Measurements from ENCODE around the gene EPB41L2.

The EPB41L2 gene

GRCh38 chr6:131068165-131068564 is 5.1 kb upstream of the EPB41L2 start:
- TF ChIP-seq CTCF (conservative IDR thresholded peaks at IDR 0.05), result no peak
- H3K27ac ChIP-seq, result no peak overlapping the region

- H3K27ac ChIP-seq, result no peak overlapping the region
- no peak for TF ChIP-seq CTCF (conservative IDR thresholded peaks at IDR 0.05)
These were observed 4.5 kb upstream of the EPB41L2 start for GRCh38 chr6:131067521-131067920.

DNA sequence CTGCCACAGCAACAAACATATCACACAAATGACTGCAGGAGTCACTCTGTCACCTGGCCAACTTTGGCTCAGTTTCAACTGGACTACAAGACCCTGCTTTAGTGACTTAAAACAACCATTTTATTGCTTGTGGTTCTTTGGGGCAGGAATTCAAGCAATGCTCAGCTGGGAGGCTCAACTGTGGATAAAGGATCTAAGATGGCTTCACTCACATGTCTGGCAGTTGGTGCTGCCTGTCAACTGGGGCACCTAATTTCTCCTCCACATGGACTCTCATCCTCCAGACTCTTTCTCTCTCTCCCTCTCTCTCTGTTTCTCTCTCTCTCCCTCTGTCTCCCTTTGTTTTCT is 2.8 kb upstream of the EPB41L2 start:
- H3K27ac ChIP-seq, result no peak overlapping the region
- no peak for TF ChIP-seq CTCF (conservative IDR thresholded peaks at IDR 0.05)

- no peak overlapping the region for H3K27ac ChIP-seq
- no peak for TF ChIP-seq CTCF (conservative IDR thresholded peaks at IDR 0.05)
These were observed 2.2 kb upstream of the EPB41L2 start for GRCh38 chr6:131065112-131065823.

DNA sequence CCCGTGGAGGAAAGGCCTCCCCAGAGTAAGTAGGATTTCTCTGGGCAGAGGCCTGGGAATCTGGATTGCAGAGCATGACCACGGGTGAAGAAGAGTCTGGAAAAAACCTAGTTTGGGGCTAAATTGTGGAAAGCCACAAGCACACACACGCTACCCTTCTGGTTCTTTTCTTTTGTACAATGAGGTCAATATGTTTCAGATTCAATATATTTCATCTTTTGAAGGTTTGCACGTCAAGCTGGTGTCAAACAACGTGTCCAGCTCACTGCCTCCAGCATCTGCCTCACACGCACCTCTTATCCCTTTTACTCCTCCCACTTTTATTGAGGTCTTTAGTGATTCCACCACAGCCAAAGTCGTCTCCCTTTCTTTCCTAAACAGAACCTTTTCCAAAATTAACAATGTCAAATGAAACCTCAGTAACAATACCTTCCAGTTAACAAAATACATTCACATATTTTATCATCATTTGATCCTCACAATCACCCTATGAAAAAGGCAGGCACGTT is 773 bp upstream of the EPB41L2 start:
- H3K27ac ChIP-seq, result peak overlapping the region; percentile 60
- TF ChIP-seq CTCF (conservative IDR thresholded peaks at IDR 0.05), result no peak

GRCh38 chr6:131062241-131063027 is 611 bp downstream of the EPB41L2 start:
- H3K27ac ChIP-seq, result peak overlapping the region; percentile 60
- no peak for TF ChIP-seq CTCF (conservative IDR thresholded peaks at IDR 0.05)

- no peak for TF ChIP-seq CTCF (conservative IDR thresholded peaks at IDR 0.05)
- no peak overlapping the region for H3K27ac ChIP-seq
These were observed 1.3 kb downstream of the EPB41L2 start for GRCh38 chr6:131061751-131062119.

All from VCaP (cell line).